ENCODE results near the gene SMARCC2. TPM values are rescaled to one million over a fixed set of nuclear protein-coding genes. Genes with fewer than 3 reads are reported as not detected.

The SMARCC2 gene
- total RNA-seq, 1 donor from 2014 or later = 80.0 TPM

DNA sequence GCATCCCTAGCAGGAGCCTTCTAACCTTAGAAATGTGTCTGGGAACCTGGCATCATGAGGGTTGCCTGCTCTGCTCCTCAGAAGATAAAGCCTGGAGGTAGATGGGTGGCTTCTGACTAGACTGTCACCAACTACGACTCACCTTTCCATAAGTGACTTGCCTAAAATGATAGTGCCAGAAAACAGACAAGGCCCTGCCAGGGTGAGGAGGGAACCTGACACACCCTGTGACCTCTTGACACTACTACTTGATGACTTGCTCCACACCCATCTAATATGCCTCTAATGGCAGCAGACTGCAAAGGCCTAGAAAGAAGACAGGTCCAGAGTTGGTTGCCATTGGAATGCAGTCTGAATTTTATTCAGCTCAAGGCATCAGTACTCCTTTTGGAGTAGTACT is 23.1 kb upstream of the SMARCC2 start:
- DNase-seq (ENCODE audit: low read depth) = no peak

GRCh38 chr12:56208006-56208405 is 18.7 kb upstream of the SMARCC2 start:
- DNase-seq (ENCODE audit: low read depth) = no peak

GRCh38 chr12:56206452-56207166 is 17.3 kb upstream of the SMARCC2 start:
- peak; percentile 46 for DNase-seq (ENCODE audit: low read depth)

DNA sequence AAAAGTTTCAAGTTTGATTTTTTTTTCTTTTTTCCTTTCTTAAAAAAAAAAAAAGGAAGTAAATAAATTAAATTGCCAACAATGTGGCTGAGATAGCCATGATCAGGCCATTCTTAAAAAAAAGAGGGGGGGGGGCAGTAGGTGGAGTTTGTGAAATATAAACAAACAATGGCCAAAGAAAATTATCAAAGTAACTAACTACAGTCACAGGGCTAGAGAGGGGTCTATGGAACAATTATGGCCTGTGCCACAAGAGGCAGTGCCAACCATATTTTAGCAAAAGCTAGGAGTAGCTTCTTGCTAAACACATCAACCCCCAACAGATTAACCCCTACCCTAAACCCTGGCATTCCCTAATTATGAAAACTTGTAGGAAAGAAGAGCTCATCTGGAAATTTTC is 16.2 kb upstream of the SMARCC2 start:
- DNase-seq (ENCODE audit: low read depth) = no peak

- DNase-seq (ENCODE audit: low read depth) = no peak
These were observed 15.0 kb upstream of the SMARCC2 start for GRCh38 chr12:56204275-56204674.

DNA sequence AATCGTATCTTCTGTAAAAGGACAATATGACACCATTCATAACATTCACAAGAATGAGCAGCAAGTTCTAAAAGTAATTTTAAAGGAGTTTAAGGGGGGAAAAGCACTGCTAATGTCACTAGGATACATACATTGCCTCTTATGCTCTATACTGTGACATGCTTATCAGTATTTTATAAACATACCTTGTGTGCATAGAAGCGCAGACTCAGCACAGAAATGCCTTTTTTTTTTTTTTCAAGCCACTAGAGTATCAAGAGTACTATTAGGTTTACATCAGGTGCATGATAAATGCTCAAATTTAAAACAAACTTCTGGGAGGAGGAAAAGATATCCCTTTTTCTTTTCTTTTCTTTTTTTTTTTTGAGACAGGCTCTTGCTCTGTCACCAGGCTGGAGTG is 13.6 kb upstream of the SMARCC2 start:
- DNase-seq (ENCODE audit: low read depth) = no peak

DNA sequence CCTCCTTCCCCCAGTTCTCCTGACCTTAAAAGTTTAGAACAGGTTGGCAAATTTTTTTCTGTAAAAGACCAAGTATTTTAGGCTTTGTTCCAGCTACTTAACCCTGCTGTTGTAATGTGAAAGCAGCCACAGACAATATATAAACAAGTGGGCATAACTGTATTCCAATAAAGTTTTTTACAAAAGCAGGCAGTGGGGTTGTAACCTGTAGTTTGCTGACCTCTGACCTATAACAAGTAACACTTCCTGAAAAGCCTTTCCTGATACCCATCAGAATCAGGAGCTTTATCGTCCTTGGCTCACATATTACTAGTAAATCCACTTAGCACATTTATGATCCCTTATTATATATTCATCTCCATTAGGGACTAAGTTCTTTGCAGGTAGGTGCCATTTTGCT is 13.1 kb upstream of the SMARCC2 start:
- no peak for DNase-seq (ENCODE audit: low read depth)

- no peak for DNase-seq (ENCODE audit: low read depth)
These were observed 9.6 kb upstream of the SMARCC2 start for GRCh38 chr12:56198836-56199235.

DNA sequence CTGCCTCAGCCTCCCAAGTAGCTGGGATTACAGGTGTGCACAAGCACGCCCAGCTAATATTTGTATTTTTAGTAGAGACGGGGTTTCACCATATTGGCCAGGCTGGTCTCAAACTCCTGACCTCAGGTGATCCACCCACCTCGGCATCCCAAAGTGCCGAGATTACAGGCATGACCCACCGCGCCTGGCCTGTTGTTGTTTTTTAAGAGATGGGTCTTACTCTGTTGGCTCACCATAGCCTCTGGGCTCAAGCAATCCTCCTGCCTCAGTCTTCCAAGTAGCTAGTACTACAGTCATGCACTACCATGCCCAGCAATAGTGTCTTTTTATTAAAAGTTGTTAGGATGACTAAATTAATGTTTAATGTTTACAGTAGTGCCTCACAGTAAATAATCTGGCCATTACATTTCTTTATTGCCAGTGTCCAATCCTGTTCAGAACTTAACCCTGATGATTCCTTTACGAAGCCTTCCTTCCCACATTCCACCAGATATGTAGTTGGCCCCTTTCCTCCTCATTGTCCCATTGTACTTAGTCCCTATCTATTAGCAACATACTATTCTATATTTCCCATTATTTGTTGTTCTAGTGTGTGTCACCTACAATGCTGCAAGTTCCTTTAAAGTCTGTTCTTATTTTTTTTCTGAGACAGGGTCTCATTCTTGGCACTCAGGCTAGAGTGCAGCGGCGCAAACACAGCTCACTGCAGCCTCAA is 8.8 kb upstream of the SMARCC2 start:
- DNase-seq (ENCODE audit: low read depth) = no peak

DNA sequence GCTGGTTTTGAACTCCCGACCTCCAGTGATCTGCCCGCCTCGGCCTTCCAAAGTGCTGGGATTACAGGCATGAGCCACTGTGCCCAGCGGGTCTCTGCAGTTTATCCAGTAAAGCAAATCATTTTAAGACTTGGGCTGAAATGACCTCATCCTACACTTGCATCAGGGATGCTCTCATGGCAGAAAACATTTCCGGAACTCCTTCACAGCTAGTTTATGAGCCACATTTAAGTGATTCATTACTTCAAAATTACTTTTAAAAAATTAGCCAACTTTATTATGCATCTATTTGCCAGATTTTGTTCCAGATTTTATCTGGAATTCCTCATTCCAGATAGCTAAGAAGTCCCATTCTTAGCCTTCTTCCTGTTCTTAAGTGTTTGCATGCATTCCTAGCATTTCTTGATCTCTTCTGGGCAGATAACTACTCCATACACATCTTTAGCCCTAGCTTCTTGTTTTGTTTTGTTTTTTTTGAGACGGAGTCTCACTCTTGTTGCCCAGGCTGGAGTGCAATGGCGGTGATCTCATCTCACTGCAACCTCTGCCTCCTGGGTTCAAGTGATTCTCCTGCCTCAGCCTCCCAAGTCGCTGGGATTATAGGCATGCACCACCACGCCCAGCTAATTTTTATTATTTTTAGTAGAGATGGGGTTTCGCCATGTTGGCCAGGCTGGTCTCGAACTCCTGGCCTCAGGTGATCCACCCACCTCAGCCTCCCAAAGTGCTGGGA is 7.7 kb upstream of the SMARCC2 start:
- DNase-seq (ENCODE audit: low read depth) = peak; percentile 42

- DNase-seq (ENCODE audit: low read depth) = peak; percentile 91
These were observed 3.8 kb upstream of the SMARCC2 start for GRCh38 chr12:56193025-56193578.

DNA sequence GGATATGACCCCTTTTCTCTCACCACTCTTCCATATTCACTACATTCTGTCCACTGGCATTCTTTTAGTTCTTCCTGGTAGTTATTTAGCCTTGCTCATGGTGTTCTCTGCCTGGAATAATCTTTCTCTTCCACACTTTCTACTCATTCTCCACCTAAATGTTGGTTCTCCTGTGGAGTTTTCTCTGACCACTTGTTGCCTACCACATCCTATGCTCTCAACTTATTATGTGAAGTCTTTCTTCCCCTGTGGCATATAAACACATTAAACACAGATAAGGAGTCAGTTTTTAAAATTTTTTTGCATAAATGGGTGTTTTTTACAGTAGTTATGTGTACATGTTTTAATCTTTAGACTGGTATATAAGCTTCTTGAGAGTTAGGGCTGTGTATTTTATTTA is 3.3 kb upstream of the SMARCC2 start:
- no peak for DNase-seq (ENCODE audit: low read depth)

- no peak for DNase-seq (ENCODE audit: low read depth)
These were observed 1.4 kb upstream of the SMARCC2 start for GRCh38 chr12:56190695-56191155.

DNA sequence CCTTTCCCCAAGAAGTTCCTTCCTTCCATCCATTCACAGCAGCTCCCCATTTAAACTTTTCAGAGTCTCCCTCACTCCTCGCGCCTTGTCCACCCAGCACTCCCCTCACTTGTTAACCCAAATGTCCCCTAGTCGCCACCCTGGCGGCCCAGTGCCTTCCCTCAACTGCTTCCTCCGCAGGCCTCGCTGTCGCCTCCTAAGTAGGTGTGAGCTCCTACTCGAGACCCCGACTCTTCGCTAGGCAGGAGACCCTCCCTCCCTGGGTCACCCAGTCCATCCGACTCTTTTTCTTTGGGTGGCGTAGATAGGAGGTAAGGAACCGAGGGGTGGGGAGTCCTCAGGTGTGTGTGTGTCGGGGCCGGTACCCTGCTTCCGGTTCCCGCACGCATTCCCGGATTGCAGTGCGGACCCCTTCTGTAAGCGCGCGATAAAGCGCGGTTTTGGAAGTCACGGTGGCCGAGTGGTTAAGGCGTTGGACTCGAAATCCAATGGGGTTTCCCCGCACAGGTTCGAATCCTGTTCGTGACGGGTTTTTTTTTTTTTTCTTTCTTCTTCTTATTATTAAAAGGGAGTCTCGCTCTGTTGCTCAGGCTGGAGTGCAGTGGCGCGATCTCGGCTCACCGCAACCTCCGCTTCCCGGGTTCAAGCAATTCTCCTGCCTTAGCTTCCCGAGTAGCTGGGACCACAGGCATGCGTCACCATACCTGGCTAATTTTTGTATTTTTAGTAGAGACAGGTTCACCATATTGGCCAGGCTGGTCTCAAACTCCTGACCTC is 823 bp upstream of the SMARCC2 start:
- peak; percentile 86 for DNase-seq (ENCODE audit: low read depth)

DNA sequence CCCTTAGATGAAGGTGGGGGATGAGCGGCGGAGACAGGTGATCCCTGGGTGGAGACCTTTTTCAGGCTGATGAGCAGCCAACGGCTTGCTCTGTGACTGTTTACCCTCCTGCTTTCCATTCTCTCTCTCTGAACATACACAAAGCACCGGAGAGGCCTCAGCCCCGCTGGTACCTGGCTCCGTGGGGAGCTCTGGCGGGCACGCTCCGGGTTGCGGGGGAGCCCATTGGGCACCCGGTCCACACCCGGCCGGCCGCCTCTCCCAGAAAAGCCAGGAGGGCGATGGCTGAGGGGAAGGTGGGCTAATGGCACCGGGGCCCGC is 545 bp downstream of the SMARCC2 start:
- no peak for DNase-seq (ENCODE audit: low read depth)

- no peak for DNase-seq (ENCODE audit: low read depth)
These were observed 1.0 kb downstream of the SMARCC2 start for GRCh38 chr12:56188131-56188777.

DNA sequence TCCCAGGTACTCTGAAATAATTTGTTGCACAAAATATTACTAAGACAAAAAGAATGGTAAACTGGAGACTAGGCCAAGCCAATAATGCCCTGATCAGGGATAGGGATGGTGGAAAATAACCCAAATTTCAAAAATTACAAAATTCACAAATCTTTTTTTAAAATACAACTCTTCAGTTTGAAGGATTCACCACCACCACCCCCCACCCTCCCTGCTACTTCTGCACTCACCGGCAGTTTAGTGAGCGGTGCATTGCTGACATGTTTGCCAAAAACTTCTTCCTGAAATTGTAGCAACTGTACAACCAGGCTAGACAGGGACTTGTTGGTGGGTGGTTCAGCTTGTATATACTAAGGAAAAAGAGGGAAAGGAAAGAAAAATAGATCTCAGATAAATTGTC is 2.3 kb downstream of the SMARCC2 start:
- DNase-seq (ENCODE audit: low read depth) = no peak

- DNase-seq (ENCODE audit: low read depth) = no peak
These were observed 10.9 kb downstream of the SMARCC2 start for GRCh38 chr12:56178347-56178746.

DNA sequence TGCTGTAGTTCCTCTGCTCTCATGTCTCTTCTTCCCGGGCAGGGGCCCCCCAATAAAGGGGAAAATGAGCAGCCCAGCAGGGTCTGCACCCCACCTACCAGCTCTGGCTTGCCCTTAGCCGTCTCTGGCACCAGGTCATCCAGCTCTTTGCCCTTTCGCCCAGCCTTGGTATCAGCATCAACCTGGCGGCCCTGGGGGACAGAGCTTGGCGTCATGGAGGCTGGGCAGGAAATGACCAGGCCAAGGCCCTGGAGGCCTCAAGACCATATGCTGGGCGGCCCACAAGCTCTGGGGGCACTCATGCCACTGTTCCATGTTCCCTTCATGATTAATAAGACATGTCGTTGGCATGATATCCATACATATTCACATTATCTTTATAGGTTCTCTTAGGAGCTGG is 16.4 kb downstream of the SMARCC2 start:
- no peak for DNase-seq (ENCODE audit: low read depth)

GRCh38 chr12:56169229-56169759 is 20.0 kb downstream of the SMARCC2 start:
- DNase-seq (ENCODE audit: low read depth) = no peak

All from myocyte (in vitro differentiated cells).